Measurements from ENCODE around the gene MCRIP2.
"Not testable (repeated sequence)": the region's sequence is repeated elsewhere in the genome, so short reads cannot be mapped to it uniquely, and the experiment has no call there.

The MCRIP2 gene

GRCh38 chr16:641326-642188, at the start of gene MCRIP2:
TSS of gene MCRIP2 (plus strand) at chr16:641828. CDS start at chr16:641992, 164 bp downstream.
- no peak for DNase-seq

- no peak for DNase-seq
Observed at GRCh38 chr16:591892-592517, 49.6 kb upstream of the MCRIP2 start.

- peak; percentile 57 for DNase-seq
Observed at GRCh38 chr16:592518-593306, 48.9 kb upstream of the MCRIP2 start.

- DNase-seq, result peak; percentile 85
Observed at GRCh38 chr16:593406-593805, 48.2 kb upstream of the MCRIP2 start.

- no peak for DNase-seq
Observed at GRCh38 chr16:593807-594206, 47.8 kb upstream of the MCRIP2 start.

GRCh38 chr16:595094-595528, 46.5 kb upstream of the MCRIP2 start:
- DNase-seq, result no peak

- DNase-seq, result no peak
Observed at GRCh38 chr16:595942-596735, 45.5 kb upstream of the MCRIP2 start.

- no peak for DNase-seq
Observed at GRCh38 chr16:596736-597060, 44.9 kb upstream of the MCRIP2 start.

GRCh38 chr16:597655-598054, 44.0 kb upstream of the MCRIP2 start:
- DNase-seq, result not testable (repeated sequence)

GRCh38 chr16:598823-599739, 42.5 kb upstream of the MCRIP2 start:
- no peak for DNase-seq

GRCh38 chr16:600781-601180, 40.8 kb upstream of the MCRIP2 start:
- no peak for DNase-seq

GRCh38 chr16:603933-604332, 37.7 kb upstream of the MCRIP2 start:
- no peak for DNase-seq

- DNase-seq, result no peak
Observed at GRCh38 chr16:606656-607307, 34.8 kb upstream of the MCRIP2 start.

GRCh38 chr16:608019-608418, 33.6 kb upstream of the MCRIP2 start:
- no peak for DNase-seq

GRCh38 chr16:609316-609715, 32.3 kb upstream of the MCRIP2 start:
- DNase-seq, result no peak

GRCh38 chr16:609984-610383, 31.6 kb upstream of the MCRIP2 start:
- no peak for DNase-seq

GRCh38 chr16:610513-611381, 30.9 kb upstream of the MCRIP2 start:
- no peak for DNase-seq

GRCh38 chr16:615122-615521, 26.5 kb upstream of the MCRIP2 start:
- DNase-seq, result no peak

- DNase-seq, result peak; percentile 75
Observed at GRCh38 chr16:616733-617586, 24.7 kb upstream of the MCRIP2 start.

Measured in NCI-H2029 treated with DMSO at 0.1 percent for 48 hours (cell line).